ENCODE data around the gene OPN1SW.

The OPN1SW gene, protein sequence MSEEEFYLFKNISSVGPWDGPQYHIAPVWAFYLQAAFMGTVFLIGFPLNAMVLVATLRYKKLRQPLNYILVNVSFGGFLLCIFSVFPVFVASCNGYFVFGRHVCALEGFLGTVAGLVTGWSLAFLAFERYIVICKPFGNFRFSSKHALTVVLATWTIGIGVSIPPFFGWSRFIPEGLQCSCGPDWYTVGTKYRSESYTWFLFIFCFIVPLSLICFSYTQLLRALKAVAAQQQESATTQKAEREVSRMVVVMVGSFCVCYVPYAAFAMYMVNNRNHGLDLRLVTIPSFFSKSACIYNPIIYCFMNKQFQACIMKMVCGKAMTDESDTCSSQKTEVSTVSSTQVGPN

DNA sequence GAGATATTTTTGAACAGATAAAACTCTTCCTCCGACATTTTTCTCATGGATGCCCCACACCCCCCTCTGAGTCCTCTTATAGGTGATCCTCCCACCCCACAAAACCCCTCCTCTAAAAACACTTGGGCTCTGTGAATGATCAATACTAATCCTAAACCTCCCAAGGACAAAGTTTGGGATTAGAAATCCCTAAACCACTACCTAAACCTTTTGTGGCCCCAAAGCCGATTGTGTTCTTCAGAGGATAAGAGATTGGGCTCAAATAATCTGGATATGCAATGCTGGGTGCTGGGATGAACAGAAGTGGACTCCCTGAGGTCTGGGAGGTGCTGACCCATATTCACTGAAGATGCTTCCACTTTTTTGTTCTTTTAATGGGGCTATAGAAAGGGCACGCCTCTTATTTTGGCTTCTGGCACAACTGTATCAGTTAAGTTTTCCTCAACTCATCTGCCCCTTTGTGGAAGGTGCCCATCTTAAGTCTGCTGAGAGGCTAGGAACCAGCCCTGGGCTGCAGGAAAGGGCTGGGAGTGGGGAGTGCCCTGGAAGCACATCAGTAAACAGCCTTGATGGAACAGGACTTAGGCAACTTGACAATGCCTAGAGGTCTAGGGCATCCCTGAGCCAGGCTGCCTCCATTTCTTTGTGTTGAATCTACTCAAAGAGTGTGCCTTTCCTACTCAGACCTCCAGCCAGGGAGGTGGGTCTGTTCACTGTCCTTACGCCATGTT, at the start of gene OPN1SW:
Gene OPN1SW, minus strand, starts transcription at position 51 of the 731 bp plus-strand sequence. Its CDS starts 13 bp downstream, at position 38.
- no peak for DNase-seq (ENCODE audit: low read depth, low spot score)

DNA sequence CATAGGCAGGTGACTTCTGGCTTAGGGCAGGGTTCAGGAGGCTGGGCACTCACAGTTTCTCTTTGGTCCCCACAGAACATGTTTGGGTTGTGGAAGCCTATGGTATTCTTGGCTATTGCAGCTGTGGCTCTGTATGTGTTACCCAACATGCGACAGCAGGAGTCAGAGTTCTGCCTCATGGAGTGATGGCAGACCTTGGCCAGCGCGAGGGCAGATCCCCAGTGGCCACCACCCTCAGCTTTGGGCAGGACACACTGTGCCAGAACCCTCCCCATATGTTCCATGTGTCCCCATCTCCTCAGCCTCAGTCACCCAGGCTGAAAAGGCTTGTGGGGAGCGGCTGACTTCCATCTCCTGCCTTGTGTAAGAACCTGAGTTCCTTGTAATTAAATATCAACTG, 46.1 kb upstream of the OPN1SW start:
- no peak for DNase-seq (ENCODE audit: low read depth, low spot score)

DNA sequence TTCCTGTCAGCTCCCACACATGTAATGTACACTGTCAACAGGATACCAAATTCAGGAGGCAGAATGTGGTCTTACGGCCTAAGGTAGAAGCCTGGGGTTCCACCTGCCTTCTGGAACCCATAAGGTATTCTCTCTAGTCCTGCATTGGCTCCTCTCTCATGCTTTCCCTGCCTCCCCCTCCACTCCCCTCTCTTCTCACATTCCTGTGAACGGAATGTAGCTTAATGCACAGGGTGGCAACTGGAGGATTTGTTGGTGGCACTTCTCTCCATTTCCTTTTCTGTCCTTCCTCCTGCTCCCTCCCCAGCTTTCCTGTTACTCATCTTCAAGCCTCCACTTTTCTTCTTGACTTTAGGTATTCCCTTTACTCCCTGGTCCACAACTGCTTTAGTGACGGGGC, 43.1 kb upstream of the OPN1SW start:
- DNase-seq (ENCODE audit: low read depth, low spot score) = no peak

DNA sequence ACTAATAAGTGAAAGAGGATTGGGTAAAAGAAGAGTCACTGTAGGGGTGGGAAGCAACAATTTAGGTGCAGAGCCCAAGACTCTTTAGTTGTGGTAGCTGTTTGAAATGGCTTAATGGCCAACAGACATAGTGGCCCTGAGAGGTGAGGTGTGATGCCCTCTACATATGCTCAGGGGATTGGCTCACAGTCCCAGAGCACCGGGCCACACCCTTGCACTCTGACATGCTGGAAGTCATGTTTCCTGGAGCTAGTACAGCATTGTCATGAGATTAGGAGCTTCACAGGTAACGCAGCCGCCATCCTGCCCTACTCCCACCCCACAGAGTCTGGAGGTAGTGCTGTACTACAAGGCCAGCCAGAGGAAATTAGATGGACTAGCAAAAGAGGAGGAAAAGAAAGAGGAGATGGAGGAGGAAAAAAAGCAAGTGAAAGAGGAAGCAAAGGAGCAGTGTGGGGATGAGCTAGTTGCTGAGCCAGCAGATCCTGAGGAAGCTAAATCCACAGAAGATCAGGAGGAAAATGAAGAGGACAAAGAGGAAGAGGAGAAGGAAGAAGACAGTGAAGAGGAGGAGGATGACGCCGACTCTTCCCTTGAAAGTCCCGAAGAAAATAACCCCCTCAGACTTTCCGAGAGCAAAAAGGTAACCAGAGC, 39.8 kb upstream of the OPN1SW start:
- no peak for DNase-seq (ENCODE audit: low read depth, low spot score)

DNA sequence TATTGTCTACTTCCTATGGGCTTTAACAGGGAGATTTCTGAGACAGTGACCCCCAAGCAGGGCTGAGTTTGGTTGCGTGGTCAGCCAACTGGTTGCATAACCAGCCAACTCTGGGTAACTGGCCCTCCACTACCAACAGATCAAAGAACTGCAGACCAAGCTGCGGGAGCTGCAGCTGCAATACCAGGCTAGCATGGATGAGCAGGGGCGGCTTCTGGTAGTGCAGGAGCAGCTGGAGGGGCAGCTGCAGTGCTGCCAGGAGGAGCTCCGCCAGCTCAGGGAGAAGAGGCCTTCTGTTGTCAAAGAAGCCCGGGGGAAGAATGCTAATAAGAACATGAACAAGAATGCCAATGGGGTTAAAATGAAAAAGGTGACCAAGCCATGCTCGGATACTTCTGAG, 38.9 kb upstream of the OPN1SW start:
- no peak for DNase-seq (ENCODE audit: low read depth, low spot score)

DNA sequence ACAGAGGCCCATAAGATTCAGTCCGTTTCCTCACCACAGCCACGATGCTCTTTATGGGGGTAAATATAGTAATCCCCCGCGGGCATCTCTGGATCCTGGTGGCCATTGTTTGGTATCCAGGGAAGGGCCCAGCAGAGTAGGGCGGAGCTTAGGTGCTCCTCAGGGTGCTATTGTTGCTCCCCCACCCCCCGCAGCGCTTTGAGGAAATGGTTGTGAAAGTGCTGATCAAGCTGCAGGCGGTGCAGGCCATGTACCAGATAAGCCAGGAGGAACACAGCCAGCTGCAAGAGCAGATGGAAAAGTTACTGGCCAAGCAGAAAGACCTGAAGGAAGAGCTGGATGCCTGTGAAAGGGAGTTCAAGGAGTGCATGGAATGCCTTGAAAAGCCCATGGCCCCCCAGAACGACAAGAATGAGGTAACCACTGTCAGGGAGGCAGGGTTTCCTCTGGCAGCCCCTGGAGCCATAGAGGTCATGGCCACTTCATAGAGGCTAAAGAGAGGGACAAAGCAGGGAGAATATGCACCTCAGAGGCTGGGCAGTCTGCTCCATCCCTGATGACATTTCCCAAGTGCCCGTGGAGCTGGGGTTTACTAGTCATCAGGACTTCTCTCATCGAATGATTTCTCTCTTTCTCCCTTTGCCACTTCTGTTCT, 37.0 kb upstream of the OPN1SW start:
- no peak for DNase-seq (ENCODE audit: low read depth, low spot score)

DNA sequence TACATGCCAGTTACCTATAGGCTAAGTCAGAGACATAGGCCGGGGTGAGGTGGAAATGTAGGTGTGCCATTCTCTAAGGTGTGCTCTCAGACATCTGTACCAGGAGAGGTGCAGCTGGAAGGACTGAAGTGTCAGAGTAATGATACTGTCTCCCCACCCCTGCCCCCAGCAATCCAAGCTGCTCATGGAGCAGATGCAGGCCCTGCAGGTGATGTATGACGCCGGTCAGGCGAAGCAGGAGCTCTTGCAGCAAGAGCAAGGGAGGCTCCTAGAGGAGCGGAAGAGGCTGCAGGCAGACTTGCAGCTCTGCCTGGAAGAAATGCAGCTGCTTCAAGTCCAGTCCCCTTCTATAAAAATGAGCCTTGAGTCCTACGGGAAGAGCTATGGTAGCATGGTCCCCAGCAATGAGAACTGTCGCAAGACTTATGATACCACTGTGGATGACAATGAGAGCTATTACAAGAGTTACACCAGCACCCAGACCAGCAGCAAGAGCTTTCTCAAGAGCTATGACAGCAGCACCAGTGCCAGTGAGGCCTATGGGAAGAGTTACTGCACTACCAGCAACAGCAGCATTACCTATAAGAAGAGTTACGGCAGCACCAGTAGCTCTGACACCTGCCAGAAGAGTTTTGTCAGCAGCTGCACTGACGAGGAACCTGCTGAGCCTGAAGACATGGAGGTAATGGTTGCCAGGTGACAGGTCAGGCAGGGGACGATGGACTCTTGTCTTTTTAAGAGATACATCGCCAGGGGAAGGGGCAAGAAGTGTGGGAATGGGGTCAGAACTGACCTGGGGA, 36.2 kb upstream of the OPN1SW start:
- DNase-seq (ENCODE audit: low read depth, low spot score) = no peak

DNA sequence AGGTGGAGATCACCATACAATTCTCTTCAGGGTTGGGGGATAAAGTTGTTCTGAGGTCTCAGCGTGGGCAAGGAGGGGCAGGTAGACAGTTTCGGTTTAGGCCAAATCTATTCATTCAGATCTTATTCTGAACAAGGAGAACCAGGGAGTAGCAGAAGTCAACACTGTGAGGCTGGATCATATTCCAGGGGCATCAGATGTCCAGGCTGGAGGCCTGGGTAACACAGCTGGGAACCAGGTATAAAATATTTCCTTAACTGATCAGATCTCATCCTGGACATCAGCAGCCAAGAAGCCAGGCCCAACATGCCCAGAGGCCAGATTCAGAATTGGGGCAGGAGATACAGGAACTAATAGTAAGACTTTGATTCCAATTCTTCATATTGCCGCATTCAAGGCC, 35.4 kb upstream of the OPN1SW start:
- no peak for DNase-seq (ENCODE audit: low read depth, low spot score)

DNA sequence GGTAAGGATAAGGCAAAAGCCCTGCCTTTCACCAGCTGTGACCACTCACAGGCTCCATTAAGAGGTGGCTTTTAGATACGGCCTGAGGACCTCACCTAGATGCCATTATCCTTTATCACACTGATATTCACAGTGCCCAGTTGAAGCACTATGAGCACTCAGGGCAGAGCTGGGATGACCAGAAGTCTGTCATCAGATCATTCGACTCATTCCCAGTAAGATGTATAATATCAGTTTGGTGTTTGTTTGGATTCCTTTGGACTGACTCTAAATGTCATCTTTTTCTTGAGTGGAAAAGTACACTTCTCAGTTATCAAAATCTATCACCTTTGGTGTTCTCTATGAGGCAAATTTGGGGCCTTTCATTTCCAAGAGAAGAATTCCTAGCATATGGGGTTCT, 34.9 kb upstream of the OPN1SW start:
- no peak for DNase-seq (ENCODE audit: low read depth, low spot score)

DNA sequence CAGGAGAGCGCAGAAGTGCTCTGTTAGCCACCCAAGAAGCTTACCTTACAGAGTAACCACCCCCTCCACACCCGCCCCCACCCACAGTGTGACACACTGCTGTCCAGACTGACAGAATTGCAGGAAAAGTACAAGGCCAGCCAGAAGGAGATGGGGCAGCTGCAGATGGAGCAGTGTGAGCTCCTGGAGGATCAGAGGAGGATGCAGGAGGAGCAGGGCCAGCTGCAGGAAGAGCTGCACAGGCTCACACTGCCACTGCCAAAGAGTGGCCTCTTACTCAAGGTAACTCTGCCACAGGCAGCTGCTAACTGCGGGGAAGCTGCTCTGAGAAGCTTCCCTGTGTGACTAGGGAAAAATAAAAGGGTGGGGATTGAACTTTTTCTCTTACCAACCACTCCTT, 33.8 kb upstream of the OPN1SW start:
- DNase-seq (ENCODE audit: low read depth, low spot score) = no peak

DNA sequence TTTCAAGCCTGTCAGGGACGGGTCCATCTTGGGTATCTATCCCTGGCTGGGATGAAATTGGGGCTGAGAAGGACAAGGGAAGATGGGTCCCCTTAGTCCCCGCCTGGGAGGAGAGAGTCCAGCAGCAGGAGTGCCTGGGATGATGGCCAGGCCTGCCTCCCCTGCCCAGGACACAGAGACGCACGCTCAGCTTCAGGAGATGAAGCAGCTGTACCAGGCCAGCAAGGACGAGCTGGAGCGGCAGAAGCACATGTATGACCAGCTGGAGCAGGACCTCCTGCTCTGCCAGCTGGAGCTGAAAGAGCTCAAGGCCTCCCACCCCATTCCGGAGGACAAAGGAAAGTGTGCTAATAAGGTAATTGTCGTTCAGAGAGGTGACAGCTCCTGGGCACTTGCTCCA, 31.6 kb upstream of the OPN1SW start:
- no peak for DNase-seq (ENCODE audit: low read depth, low spot score)

DNA sequence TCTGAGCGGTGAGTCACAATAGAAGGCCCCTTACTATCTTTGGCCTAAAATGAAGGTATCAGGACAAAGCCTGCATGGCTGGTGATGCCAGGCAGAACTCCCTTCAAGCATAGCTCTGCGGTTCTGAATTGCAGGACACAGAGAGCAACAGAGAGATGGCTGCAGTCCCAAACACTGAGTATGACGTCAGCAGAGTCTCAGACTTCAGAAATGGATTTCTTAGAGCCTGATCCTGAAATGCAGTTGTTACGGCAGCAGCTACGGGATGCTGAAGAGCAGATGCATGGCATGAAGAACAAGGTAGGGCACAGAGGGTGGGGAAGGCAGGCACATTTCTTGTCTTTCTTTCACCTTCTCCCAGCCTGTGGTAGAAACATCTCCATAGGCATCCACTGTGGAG, 29.6 kb upstream of the OPN1SW start:
- no peak for DNase-seq (ENCODE audit: low read depth, low spot score)

DNA sequence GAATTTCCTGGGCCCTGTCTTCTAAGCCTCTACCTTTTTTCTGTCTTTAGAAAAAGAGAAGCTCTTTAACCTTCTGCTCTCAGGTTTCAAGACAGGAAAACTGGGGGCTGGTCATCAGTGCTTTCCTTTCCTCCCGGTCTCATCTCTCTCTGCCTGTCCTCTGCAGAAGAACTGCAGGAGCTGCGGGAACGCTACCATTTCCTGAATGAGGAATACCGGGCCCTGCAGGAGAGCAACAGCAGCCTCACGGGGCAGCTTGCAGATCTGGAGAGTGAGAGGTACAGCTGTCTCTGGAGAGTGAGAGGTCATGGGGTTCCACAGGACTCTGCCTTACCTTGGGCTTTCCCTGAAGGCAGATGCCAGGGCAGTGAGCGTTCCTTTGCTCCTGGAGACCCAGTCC, 28.9 kb upstream of the OPN1SW start:
- no peak for DNase-seq (ENCODE audit: low read depth, low spot score)

DNA sequence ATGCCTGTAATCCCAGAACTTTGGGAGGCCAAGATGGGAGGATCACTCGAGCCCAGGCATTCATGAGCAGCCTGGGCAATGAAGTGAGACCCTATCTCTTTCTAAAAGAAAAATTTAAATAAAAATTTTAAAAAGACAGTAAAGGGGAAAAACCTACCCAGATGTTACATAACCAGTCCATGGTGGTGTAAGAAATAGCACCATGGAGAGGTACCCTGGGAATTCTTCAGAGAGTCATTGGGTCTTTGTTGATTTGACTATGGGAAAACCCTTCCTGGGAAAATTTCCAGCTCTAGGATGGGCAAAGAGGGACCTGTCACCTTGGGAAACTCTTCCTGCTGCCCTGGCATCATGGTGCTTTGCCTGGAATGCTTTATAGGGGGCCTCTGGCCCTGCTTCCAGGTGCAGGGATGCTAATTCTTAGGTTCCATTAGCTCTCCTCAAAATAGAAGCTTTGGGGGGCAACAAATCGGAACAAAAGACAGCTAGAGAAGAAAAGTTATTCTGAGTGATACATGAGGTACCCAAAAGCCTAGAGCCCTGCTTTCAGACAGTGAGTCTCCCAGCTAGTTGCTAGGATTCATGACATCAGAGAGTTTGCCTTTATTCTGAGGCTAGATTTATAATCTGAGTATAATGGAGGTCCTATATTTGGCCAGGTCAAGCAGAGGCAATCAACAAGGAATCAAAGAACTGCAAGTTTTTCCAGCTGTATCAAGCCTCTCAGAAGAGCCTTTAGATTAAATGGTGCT, 26.2 kb upstream of the OPN1SW start:
- no peak for DNase-seq (ENCODE audit: low read depth, low spot score)

DNA sequence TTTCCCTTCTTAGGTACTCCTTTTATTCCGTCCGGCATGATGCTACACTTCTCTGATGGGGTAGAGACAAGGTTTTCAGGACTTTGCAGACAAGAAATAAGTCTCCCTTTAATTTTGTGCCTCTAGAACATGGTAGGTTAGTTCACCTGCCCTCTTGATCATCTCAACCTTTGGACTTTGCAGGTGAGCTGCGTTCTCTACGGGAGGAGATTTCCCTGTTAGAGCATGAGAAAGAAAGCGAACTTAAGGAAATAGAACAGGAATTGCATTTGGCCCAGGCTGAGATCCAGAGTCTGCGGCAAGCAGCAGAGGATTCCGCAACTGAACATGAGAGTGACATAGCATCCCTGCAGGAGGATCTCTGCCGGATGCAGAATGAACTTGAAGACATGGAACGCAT, 25.4 kb upstream of the OPN1SW start:
- DNase-seq (ENCODE audit: low read depth, low spot score) = no peak

DNA sequence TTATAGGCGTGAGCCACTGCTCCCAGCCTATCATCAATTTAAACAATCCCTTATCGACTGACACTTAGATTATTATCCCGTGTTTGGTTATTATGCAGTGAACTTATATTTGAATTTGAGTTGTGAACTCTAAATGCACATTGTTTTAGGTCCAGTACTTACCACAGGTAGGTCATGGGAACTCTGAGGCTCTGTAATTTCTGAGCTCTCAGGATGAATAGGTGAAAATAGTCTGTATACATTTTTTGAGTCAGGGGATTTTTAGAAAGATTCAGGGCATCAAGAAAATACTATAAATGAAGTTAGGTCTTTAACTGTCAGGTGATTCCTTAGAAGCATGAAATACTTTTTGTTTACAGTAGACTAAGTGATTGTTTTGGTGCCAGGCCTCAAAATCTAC, 25.0 kb upstream of the OPN1SW start:
- DNase-seq (ENCODE audit: low read depth, low spot score) = no peak

DNA sequence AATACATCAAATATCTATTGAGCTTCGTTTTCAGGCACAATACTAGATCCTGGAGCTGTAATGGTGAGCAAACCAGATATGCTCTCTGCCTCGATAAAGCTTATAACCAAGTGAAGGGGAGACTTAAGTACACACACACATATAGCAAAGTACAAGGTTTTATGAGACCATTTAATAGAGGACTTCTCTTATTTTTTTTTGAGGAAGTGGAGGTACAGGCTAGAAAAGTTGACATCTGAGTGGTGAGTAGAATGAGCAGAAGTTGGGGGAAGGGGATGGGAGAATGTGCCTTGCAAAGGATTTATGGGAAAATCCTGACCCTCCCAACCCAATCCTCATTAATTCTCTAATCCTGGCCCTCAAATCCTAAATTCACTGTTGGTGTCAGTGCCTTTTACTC, 23.9 kb upstream of the OPN1SW start:
- no peak for DNase-seq (ENCODE audit: low read depth, low spot score)

DNA sequence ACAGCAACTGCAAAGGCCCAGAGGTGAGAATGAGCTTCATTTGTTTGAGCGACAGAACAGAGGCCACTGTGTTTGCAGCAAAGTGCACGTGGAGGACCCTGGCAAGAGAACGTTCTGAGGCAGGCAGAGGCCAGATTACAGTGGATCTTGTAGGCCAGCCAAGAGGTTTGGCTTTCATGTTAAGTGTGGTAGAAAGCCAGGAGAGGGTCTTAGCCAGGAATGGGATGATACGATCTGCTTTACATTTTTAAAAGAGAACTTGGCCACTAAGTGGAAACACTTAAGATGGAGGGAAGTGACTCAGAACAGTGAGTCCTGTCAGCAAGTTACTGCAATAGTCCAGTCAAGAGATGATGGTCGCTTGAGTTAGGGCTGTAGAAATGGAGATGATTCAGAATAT, 20.7 kb upstream of the OPN1SW start:
- no peak for DNase-seq (ENCODE audit: low read depth, low spot score)

DNA sequence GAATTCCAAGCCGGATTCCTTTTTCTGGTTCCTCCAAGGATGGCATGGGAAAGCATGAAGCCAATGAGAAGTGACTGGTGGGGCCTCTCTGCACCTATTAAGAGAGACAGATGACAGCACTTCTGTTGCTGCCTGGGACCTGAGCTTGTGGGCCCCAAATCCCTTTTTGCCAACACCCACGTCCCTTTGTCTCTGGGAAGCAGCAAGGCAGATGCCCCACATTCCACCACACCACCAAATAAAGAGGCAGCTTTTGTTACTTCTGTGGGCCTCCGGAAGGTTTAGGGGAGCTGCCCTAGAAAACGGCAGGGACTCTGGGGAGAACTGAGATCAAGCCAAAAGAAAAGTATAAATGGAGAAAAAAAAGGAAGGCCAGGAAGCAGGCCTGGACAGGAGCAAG, 19.5 kb upstream of the OPN1SW start:
- DNase-seq (ENCODE audit: low read depth, low spot score) = no peak

DNA sequence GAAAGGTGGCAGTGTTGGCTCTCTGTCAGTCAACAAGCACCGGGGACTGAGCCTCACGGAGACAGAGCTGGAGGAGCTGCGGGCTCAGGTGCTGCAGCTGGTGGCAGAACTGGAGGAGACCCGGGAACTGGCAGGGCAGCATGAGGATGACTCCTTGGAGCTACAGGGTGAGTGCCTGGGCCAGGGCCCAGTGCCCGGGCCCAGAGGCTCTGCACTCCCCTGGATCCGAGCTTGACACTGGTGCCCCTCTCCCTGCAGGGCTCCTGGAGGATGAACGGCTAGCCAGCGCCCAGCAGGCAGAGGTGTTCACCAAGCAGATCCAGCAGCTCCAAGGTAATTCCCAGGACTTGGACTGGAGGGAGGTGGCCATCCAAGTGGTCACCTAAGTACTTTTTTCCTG, 18.8 kb upstream of the OPN1SW start:
- DNase-seq (ENCODE audit: low read depth, low spot score) = no peak

DNA sequence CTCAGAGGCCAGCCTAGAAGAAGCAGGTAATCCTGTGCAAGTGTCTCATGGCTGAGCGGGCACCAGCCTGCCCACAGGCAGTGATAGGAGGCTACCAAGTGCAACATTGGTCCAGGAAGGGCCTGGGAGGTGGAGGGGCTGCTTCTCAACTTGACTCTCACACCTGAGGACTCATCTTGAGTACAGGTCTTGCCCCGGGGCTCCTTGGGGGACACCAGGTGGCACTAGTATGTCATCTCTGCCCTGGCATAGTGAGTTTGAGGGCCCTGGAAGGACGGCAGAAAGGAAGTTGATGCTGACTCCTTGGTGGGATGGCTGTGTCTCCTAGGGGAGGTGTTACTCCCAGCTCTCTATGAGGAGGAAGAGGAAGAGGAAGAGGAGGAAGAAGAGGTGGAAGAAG, 18.4 kb upstream of the OPN1SW start:
- no peak for DNase-seq (ENCODE audit: low read depth, low spot score)

Data from smooth muscle cell of the brain vasculature (primary cell).